SK-N-SH treated with all-trans-retinoic acid at 6 μM for 48 hours (cell line): ENCODE results near the gene GAL.

Experiments
- ATAC-seq: fragments of 200-7000 bp; cut with Tn5 transposase; 3 replicates; pipeline ENCODE4 v1.9.1; 2020; ENCODE audit warnings: mild to moderate bottlenecking, moderate library complexity
- ARNTL ChIP-seq: fragments of 450-650 bp; formaldehyde crosslinking; IDR thresholded peaks from 2 replicates; pipeline ENCODE4 v1.5.0; 2020; ENCODE audit warnings: low read depth, mild to moderate bottlenecking, moderate library complexity, borderline replicate concordance
- BACH2 ChIP-seq: fragments of 250-450 bp; sonication (Bioruptor Pico); IDR thresholded peaks from 2 replicates; pipeline ENCODE4 v1.9.0; 2021; ENCODE audit warnings: mild to moderate bottlenecking, borderline replicate concordance
- CREB5 ChIP-seq: fragments of 250-450 bp; sonication (Bioruptor Pico); IDR thresholded peaks from 2 replicates; pipeline ENCODE4 v1.5.1; 2020; ENCODE audit warnings: low read depth, mild to moderate bottlenecking, moderate library complexity
- CSRNP3 ChIP-seq: fragments of 250-450 bp; sonication (Bioruptor Pico); IDR thresholded peaks from 2 replicates; pipeline ENCODE4 v1.5.1; 2021; ENCODE audit warnings: mild to moderate bottlenecking, moderate library complexity
- GLIS3 ChIP-seq: fragments of 250-450 bp; sonication (Bioruptor Pico); IDR thresholded peaks from 2 replicates; pipeline ENCODE4 v1.5.0; 2020; ENCODE audit warnings: mild to moderate bottlenecking, moderate library complexity
- ISL1 ChIP-seq: fragments of 250-450 bp; sonication (Bioruptor Pico); IDR thresholded peaks from 2 replicates; pipeline ENCODE4 v2.1.2; 2022; ENCODE audit warnings: mild to moderate bottlenecking, moderate library complexity
- OSR1 ChIP-seq: fragments of 250-450 bp; sonication (Bioruptor Pico); IDR thresholded peaks from 2 replicates; pipeline ENCODE4 v1.8.0; 2022; ENCODE audit warnings: moderate library complexity, mild to moderate bottlenecking, inconsistent platforms
- PATZ1 ChIP-seq: fragments of 250-450 bp; sonication (Bioruptor Pico); IDR thresholded peaks from 2 replicates; pipeline ENCODE4 v1.8.0; 2020; ENCODE audit warnings: mild to moderate bottlenecking, moderate library complexity, borderline replicate concordance
- POU6F1 ChIP-seq: fragments of 250-450 bp; sonication (Bioruptor Pico); IDR thresholded peaks from 2 replicates; pipeline ENCODE4 v1.8.0; 2021; ENCODE audit warnings: low read depth, mild to moderate bottlenecking, moderate library complexity, borderline replicate concordance
- RARB ChIP-seq: fragments of 250-450 bp; sonication (Bioruptor Pico); IDR thresholded peaks from 2 replicates; pipeline ENCODE4 v1.8.0; 2021; ENCODE audit warnings: mild to moderate bottlenecking, moderate library complexity
- SNAI2 ChIP-seq: fragments of 250-450 bp; sonication (Bioruptor Pico); IDR thresholded peaks from 2 replicates; pipeline ENCODE4 v1.5.0; 2020; ENCODE audit warnings: mild to moderate bottlenecking, moderate library complexity
- TOX ChIP-seq: fragments of 250-450 bp; sonication (Bioruptor Pico); IDR thresholded peaks from 2 replicates; pipeline ENCODE4 v1.8.0; 2021; ENCODE audit warnings: mild to moderate bottlenecking, moderate library complexity, borderline replicate concordance
- TSHZ2 ChIP-seq: fragments of 250-450 bp; sonication (Bioruptor Pico); IDR thresholded peaks from 2 replicates; pipeline ENCODE4 v1.5.0; 2020; ENCODE audit warnings: mild to moderate bottlenecking, moderate library complexity
- ZC3H10 ChIP-seq: fragments of 250-450 bp; sonication (Bioruptor Pico); IDR thresholded peaks from 2 replicates; pipeline ENCODE4 v1.5.1; 2021; ENCODE audit warnings: mild to moderate bottlenecking, moderate library complexity
- ZFP3 ChIP-seq: fragments of 250-450 bp; sonication (Bioruptor Pico); IDR thresholded peaks from 2 replicates; pipeline ENCODE4 v1.5.0; 2020; ENCODE audit warnings: mild to moderate bottlenecking, moderate library complexity
- ZFP30 ChIP-seq: fragments of 450-650 bp; formaldehyde crosslinking; IDR thresholded peaks from 2 replicates; pipeline ENCODE4 v1.5.0; 2022; ENCODE audit warnings: mild to moderate bottlenecking, moderate library complexity
- ZNF565 ChIP-seq: fragments of 450-650 bp; formaldehyde crosslinking; conservative IDR thresholded peaks from 2 replicates; pipeline ENCODE4 v1.5.0; 2020; ENCODE audit warnings: low read depth, mild to moderate bottlenecking, moderate library complexity
- ZNF70 ChIP-seq: fragments of 450-650 bp; formaldehyde crosslinking; IDR thresholded peaks from 2 replicates; pipeline ENCODE4 v1.5.0; 2020; ENCODE audit warnings: mild to moderate bottlenecking, moderate library complexity
- ZNF8 ChIP-seq: fragments of 450-650 bp; formaldehyde crosslinking; IDR thresholded peaks from 2 replicates; pipeline ENCODE4 v1.5.0; 2020; ENCODE audit warnings: mild to moderate bottlenecking, moderate library complexity

The GAL gene

GRCh38 chr11:68673306-68673945 is 10.9 kb upstream of the GAL start:
- ATAC-seq, result no peak
- TF ChIP-seq ZNF565 (CRISPR knock-in tag), result peak; percentile 95
- no peak for TF ChIP-seq ZFP3 (CRISPR knock-in tag)
- TF ChIP-seq ZNF8 (CRISPR knock-in tag), result no peak
- no peak for TF ChIP-seq BACH2 (CRISPR knock-in tag)
- TF ChIP-seq ARNTL (CRISPR knock-in tag), result no peak
- TF ChIP-seq CREB5, result no peak
- no peak for TF ChIP-seq GLIS3 (CRISPR knock-in tag)
- TF ChIP-seq TSHZ2 (CRISPR knock-in tag), result no peak

GRCh38 chr11:68673991-68674390 is 10.4 kb upstream of the GAL start:
- TF ChIP-seq POU6F1 (CRISPR knock-in tag) (no peak), OSR1 (CRISPR knock-in tag) (no peak), ZNF8 (CRISPR knock-in tag) (no peak), ZFP3 (CRISPR knock-in tag) (no peak), ZNF70 (no peak), PATZ1 (CRISPR knock-in tag) (no peak), CREB5 (no peak), TOX (CRISPR knock-in tag) (no peak), CSRNP3 (no peak)
- ATAC-seq, result no peak

- ATAC-seq, result no peak
- TF ChIP-seq OSR1 (CRISPR knock-in tag), result no peak
- TF ChIP-seq ARNTL (CRISPR knock-in tag), result no peak
- no peak for TF ChIP-seq ZC3H10
- TF ChIP-seq ZFP30 (CRISPR knock-in tag), result no peak
- TF ChIP-seq ZNF565 (CRISPR knock-in tag), result no peak
- TF ChIP-seq ISL1 (CRISPR knock-in tag), result no peak
- no peak for TF ChIP-seq TOX (CRISPR knock-in tag)
- no peak for TF ChIP-seq POU6F1 (CRISPR knock-in tag)
- no peak for TF ChIP-seq ZFP3 (CRISPR knock-in tag)
- no peak for TF ChIP-seq SNAI2 (CRISPR knock-in tag)
- TF ChIP-seq ZNF70, result no peak
- no peak for TF ChIP-seq PATZ1 (CRISPR knock-in tag)
- TF ChIP-seq CREB5, result no peak
- no peak for TF ChIP-seq RARB (CRISPR knock-in tag)
- TF ChIP-seq ZNF8 (CRISPR knock-in tag), result no peak
These were observed 9.9 kb upstream of the GAL start for GRCh38 chr11:68674461-68674860.
